Thoracic aorta (tissue), 2 donors: Measurements from ENCODE around the gene C1QC. TPM values are rescaled to one million over a fixed set of nuclear protein-coding genes. Genes with fewer than 3 reads are reported as not detected.

ENCODE experiments used
- ATAC-seq: fragments of 150-250 bp; one replicate; pipeline ENCODE4 v1.8.0; 2017; ENCODE audit warnings: low read depth; ENCODE audit not compliant: insufficient number of reproducible peaks, low FRiP score
- DNase-seq: peaks from one replicate; pipeline ENCODE4 v3.0.0-alpha.2; 2020; ENCODE audit warnings: low spot score
- H3K27ac ChIP-seq, 2 donors: fragments of 200-600 bp; sonication (generic); 1 replicate in 1 of 2; 2 replicates in 1 of 2; pipeline ENCODE4 v1.5.1; 2016; ENCODE audit warnings: mild to moderate bottlenecking in 2 of 2, moderate library complexity in 2 of 2
- H3K27me3 ChIP-seq: fragments of 200-600 bp; sonication (generic); replicated peaks from 2 replicates; pipeline ENCODE4 v1.6.0; 2016; ENCODE audit warnings: mild to moderate bottlenecking; ENCODE audit not compliant: insufficient read depth
- H3K36me3 ChIP-seq: fragments of 200-600 bp; sonication (generic); one replicate; pipeline ENCODE4 v1.5.1; 2016
- H3K4me1 ChIP-seq, 2 donors: fragments of 200-600 bp; sonication (generic); 1 replicate in 1 of 2; 2 replicates in 1 of 2; pipeline versions ENCODE4 v1.5.1 to v1.6.0; 2016; ENCODE audit warnings: low read depth in 2 of 2, mild to moderate bottlenecking in 1 of 2; ENCODE audit not compliant: control insufficient read depth in 1 of 2
- H3K4me3 ChIP-seq: fragments of 200-600 bp; sonication (generic); 2 replicates; pipeline ENCODE4 v1.5.1; 2016; ENCODE audit warnings: mild to moderate bottlenecking
- H3K9me3 ChIP-seq: fragments of 200-600 bp; sonication (generic); 2 replicates; pipeline ENCODE4 v1.5.1; 2016
- total RNA-seq, 2 donors: library from RNA; depleted of rRNA; stranded (reverse); fragments of >200 nt; gene quantifications; one replicate each; pipeline versions ENCODE4 v1.1.0 to v1.2.3, GENCODE V29; 2016
- TF ChIP-seq, protein P1 (sequence below): fragments of 200-600 bp; sonication (generic); IDR thresholded peaks from one replicate; pipeline ENCODE4 v1.5.1; 2019; ENCODE audit warnings: antibody characterized with exemption

The C1QC gene
- total RNA-seq, 2 donors from 2014 or later: 241 to 542 TPM

DNA sequence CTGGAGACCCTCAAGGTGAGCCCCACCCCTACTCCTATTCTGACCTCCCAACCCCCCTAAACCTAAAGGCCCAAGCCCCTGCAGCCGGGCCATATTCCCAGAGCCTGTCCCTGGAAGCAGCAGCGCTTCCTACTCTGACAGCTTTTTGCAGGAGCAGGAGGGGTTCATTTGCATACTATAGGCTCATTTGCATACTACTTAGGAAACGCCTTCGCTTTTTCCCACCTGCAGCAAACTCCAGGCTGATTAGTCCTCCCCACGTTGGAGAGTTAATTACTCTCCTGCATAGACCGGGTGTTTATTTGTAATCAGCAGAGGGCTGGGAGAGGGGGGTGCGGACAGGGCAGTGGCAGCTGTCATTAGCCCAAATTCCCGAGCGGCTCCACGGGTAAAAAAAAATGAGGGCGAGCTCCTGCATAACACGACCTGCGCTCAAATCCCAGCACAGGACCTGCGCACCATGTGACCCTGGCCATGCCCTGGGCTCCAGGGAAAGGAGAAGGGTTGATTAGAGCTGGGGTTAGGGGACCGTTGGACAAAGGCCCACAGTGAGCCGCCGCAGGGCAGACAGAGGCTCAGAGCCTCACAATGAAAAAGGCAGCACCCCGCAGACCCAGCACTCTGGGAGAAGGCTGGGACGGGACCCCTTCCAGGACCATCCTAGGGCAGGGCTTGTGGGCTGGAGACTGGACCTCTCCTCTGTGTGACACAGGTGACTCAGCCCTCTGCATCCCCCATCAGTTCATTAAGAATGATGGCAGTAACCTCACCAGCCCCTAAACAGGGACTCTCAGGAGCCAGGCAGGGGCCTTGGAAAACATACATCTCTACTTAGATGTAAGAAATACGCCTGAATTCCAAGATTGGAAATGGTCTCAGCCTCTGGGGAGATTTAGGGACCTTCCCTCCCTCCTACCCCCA lies 16.9 kb upstream of the C1QC start:
- no peak overlapping the region for H3K27ac ChIP-seq
- TF ChIP-seq, protein P1, sequence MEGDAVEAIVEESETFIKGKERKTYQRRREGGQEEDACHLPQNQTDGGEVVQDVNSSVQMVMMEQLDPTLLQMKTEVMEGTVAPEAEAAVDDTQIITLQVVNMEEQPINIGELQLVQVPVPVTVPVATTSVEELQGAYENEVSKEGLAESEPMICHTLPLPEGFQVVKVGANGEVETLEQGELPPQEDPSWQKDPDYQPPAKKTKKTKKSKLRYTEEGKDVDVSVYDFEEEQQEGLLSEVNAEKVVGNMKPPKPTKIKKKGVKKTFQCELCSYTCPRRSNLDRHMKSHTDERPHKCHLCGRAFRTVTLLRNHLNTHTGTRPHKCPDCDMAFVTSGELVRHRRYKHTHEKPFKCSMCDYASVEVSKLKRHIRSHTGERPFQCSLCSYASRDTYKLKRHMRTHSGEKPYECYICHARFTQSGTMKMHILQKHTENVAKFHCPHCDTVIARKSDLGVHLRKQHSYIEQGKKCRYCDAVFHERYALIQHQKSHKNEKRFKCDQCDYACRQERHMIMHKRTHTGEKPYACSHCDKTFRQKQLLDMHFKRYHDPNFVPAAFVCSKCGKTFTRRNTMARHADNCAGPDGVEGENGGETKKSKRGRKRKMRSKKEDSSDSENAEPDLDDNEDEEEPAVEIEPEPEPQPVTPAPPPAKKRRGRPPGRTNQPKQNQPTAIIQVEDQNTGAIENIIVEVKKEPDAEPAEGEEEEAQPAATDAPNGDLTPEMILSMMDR: no peak
- H3K4me1 ChIP-seq: no peaks in the 10 kb centered on the region
- H3K9me3 ChIP-seq: no peaks in the 10 kb centered on the region
- H3K27me3 ChIP-seq: no peaks in the 10 kb centered on the region
- no peak overlapping the region for H3K4me3 ChIP-seq
- no peak for DNase-seq
- no peaks in the 10 kb centered on the region for H3K36me3 ChIP-seq
- ATAC-seq: no peak

DNA sequence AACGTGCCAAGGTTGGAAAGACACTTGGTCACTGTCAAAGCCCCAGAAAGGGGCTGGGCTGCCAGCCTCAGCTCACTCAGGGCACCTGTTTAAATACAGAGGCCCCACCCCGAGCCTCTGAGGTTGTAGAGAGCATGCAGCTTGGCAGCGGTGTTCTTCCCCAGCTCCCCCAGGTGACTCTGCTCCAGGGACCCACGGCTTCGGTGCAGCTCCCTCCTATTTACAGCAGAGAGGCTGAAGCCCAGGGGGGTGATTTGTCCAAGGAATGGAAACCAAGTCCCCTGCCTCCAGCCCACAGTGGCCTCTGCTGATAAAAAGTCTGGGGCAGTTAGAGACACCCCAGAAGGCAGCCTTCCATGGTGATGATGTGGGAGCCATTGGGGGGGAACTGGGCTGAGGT lies 16.1 kb upstream of the C1QC start:
- TF ChIP-seq, protein P1: no peak
- H3K36me3 ChIP-seq: no peaks in the 10 kb centered on the region
- H3K9me3 ChIP-seq: no peaks in the 10 kb centered on the region
- H3K27me3 ChIP-seq: no peaks in the 10 kb centered on the region
- no peak for DNase-seq
- H3K27ac ChIP-seq: no peak overlapping the region
- ATAC-seq: no peak
- no peak overlapping the region for H3K4me3 ChIP-seq
- no peaks in the 10 kb centered on the region for H3K4me1 ChIP-seq

DNA sequence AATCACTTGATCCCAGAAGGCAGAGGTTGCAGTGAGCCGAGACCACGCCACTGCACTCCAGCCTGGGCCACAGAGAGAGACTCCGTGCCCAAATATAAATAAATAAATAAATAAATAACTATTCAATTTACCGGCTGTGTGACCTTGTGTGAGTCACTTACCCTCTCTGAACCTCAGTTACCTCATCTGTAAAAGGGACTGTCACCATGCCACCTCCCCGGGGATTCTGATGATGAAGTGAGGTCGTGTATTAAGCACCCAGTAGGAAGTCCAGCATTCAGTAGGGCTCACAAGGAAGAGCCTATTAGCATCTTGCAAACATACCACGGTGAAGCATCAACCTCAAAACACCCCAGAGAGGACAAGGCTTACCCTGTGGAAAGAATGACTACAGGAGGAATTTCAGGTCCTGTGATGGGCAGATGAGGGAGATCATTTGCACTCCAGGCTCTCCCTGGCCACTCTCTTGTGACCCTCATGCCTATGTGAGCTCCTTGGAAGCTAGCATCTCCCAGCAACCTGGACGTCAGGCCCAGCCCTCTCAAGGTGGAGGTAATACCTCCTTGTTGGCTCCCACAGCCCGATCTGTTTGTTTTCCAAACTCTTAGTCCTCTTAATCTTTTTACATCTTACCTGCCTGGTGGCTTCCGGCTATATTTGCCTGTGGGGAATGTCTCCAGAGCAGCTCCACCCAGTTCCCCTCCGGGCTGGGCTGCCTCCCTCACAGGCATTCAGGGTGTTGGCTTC lies 14.6 kb upstream of the C1QC start:
- DNase-seq (no peak), ATAC-seq (no peak)
- TF ChIP-seq, protein P1: no peak
- Histone ChIP-seq H3K4me3 (no peak overlapping the region), H3K36me3 (no peaks in the 10 kb centered on the region), H3K27ac (no peak overlapping the region), H3K9me3 (no peaks in the 10 kb centered on the region), H3K27me3 (no peaks in the 10 kb centered on the region), H3K4me1 (no peaks in the 10 kb centered on the region)

DNA sequence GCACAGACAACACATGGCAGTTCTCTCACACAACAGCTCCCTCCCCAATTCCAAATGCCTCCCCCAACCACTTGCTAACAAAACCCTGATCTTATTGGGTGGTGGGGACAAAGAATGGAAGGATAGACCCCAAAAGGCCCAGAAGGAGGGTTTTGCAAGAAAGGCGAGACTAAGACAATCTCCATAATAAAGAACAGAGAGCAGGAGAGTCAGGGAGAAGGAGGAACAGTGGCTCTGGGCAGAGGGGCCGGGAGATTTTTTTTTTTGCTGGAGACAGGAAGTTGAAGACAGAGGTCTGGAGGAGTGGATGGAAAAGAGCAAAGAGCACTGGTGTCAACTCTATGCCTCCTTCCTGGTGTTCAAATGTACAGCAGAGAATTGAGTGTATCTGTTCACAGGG lies 13.5 kb upstream of the C1QC start:
- ATAC-seq (no peak), DNase-seq (no peak)
- Histone ChIP-seq H3K9me3 (no peaks in the 10 kb centered on the region), H3K36me3 (no peaks in the 10 kb centered on the region), H3K27ac (no peak overlapping the region), H3K4me3 (no peak overlapping the region), H3K27me3 (no peaks in the 10 kb centered on the region), H3K4me1 (no peaks in the 10 kb centered on the region)
- TF ChIP-seq, protein P1: no peak
